ENCODE results near the gene SSTR1.

SSTR1 gene

GRCh38 chr14:38202444-38203191, 5.1 kb upstream of the SSTR1 start:
- no peaks in the 10 kb centered on the region for H3K36me3 ChIP-seq (ENCODE audit: control insufficient read depth in 1 of 2, insufficient read depth in 2 of 2, low read length in 2 of 2)
- no peaks in the 10 kb centered on the region for H3K27me3 ChIP-seq (ENCODE audit: control insufficient read depth in 1 of 2, insufficient read depth in 2 of 2, low read length in 2 of 2)
- no peaks in the 10 kb centered on the region for H3K9me3 ChIP-seq (ENCODE audit: control insufficient read depth in 1 of 2, low read length in 2 of 2)
- H3K4me1 ChIP-seq (ENCODE audit: control insufficient read depth in 1 of 2, insufficient read depth in 2 of 2, low read length in 2 of 2) = peaks cover 9 to 23% of the 10 kb centered on the region in 2 donors
- no peak overlapping the region for H3K27ac ChIP-seq (ENCODE audit: low read depth, low read length)
- H3K4me3 ChIP-seq (ENCODE audit: low read depth in 1 of 2, low read length in 2 of 2) = no peak overlapping the region
- H3K9ac ChIP-seq (ENCODE audit: low read depth in 1 of 2, low read length in 2 of 2) = no peak overlapping the region

DNA sequence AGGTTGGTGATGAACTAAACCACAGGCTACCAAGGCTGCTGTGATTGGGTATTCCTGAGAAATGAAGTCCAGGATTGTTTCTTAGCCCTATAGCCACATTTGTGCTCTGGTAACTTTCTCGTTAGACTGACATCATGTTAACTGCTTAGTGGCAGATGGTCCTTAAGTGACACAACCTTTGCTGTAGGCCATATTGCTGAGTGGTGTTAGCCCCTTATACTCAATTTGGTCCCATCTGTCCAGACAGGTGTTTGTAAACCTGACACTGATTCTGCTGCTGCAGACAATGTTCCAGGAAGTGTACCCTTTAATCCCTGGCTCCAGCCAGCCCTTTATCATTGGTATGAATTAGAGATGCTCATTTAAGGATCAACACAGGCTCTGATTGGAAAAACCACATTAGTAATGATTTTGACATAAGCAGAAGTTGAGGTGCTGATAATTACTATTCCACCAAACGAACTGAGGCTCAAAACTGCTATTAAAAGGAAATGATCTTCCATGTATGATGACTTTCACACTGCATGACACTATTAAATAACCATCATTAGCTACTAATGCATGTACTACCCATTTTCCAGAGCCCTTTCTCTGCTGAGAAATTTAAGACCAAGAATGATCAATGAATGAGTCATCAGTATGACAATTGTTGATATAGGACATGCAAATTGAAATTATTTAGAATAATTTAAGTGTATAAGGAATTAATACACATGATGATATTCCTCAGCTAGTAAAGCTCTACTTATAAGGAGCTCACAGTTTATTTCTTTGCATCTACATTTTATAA, 3.6 kb upstream of the SSTR1 start:
- Histone ChIP-seq H3K9ac (ENCODE audit: low read depth in 1 of 2, low read length in 2 of 2) (no peak overlapping the region), H3K9me3 (ENCODE audit: control insufficient read depth in 1 of 2, low read length in 2 of 2) (no peaks in the 10 kb centered on the region), H3K4me1 (ENCODE audit: control insufficient read depth in 1 of 2, insufficient read depth in 2 of 2, low read length in 2 of 2) (peaks cover 6 to 28% of the 10 kb centered on the region in 2 donors), H3K27me3 (ENCODE audit: control insufficient read depth in 1 of 2, insufficient read depth in 2 of 2, low read length in 2 of 2) (peaks cover 0 to 4% of the 10 kb centered on the region in 2 donors), H3K4me3 (ENCODE audit: low read depth in 1 of 2, low read length in 2 of 2) (no peak overlapping the region), H3K36me3 (ENCODE audit: control insufficient read depth in 1 of 2, insufficient read depth in 2 of 2, low read length in 2 of 2) (no peaks in the 10 kb centered on the region), H3K27ac (ENCODE audit: low read depth, low read length) (no peak overlapping the region)

GRCh38 chr14:38204719-38205115, 3.0 kb upstream of the SSTR1 start:
- Histone ChIP-seq H3K27ac (ENCODE audit: low read depth, low read length) (no peak overlapping the region), H3K9ac (ENCODE audit: low read depth in 1 of 2, low read length in 2 of 2) (no peak overlapping the region), H3K27me3 (ENCODE audit: control insufficient read depth in 1 of 2, insufficient read depth in 2 of 2, low read length in 2 of 2) (peaks cover 0 to 4% of the 10 kb centered on the region in 2 donors), H3K36me3 (ENCODE audit: control insufficient read depth in 1 of 2, insufficient read depth in 2 of 2, low read length in 2 of 2) (no peaks in the 10 kb centered on the region), H3K4me1 (ENCODE audit: control insufficient read depth in 1 of 2, insufficient read depth in 2 of 2, low read length in 2 of 2) (peaks cover 10 to 28% of the 10 kb centered on the region in 2 donors), H3K9me3 (ENCODE audit: control insufficient read depth in 1 of 2, low read length in 2 of 2) (no peaks in the 10 kb centered on the region), H3K4me3 (ENCODE audit: low read depth in 1 of 2, low read length in 2 of 2) (no peak overlapping the region)

- Histone ChIP-seq H3K9ac (ENCODE audit: low read depth in 1 of 2, low read length in 2 of 2) (no peak overlapping the region), H3K27ac (ENCODE audit: low read depth, low read length) (no peak overlapping the region), H3K9me3 (ENCODE audit: control insufficient read depth in 1 of 2, low read length in 2 of 2) (no peaks in the 10 kb centered on the region), H3K4me3 (ENCODE audit: low read depth in 1 of 2, low read length in 2 of 2) (no peak overlapping the region), H3K27me3 (ENCODE audit: control insufficient read depth in 1 of 2, insufficient read depth in 2 of 2, low read length in 2 of 2) (peaks cover 0 to 4% of the 10 kb centered on the region in 2 donors), H3K4me1 (ENCODE audit: control insufficient read depth in 1 of 2, insufficient read depth in 2 of 2, low read length in 2 of 2) (peaks cover 16 to 26% of the 10 kb centered on the region in 2 donors), H3K36me3 (ENCODE audit: control insufficient read depth in 1 of 2, insufficient read depth in 2 of 2, low read length in 2 of 2) (no peaks in the 10 kb centered on the region)
Observed at GRCh38 chr14:38205119-38205813, 2.4 kb upstream of the SSTR1 start.

GRCh38 chr14:38205949-38206665, 1.6 kb upstream of the SSTR1 start:
- Histone ChIP-seq H3K9me3 (ENCODE audit: control insufficient read depth in 1 of 2, low read length in 2 of 2) (no peaks in the 10 kb centered on the region), H3K27ac (ENCODE audit: low read depth, low read length) (no peak overlapping the region), H3K9ac (ENCODE audit: low read depth in 1 of 2, low read length in 2 of 2) (no peak overlapping the region), H3K4me3 (ENCODE audit: low read depth in 1 of 2, low read length in 2 of 2) (no peak overlapping the region), H3K36me3 (ENCODE audit: control insufficient read depth in 1 of 2, insufficient read depth in 2 of 2, low read length in 2 of 2) (no peaks in the 10 kb centered on the region), H3K27me3 (ENCODE audit: control insufficient read depth in 1 of 2, insufficient read depth in 2 of 2, low read length in 2 of 2) (peaks cover 0 to 4% of the 10 kb centered on the region in 2 donors), H3K4me1 (ENCODE audit: control insufficient read depth in 1 of 2, insufficient read depth in 2 of 2, low read length in 2 of 2) (peaks cover 16 to 20% of the 10 kb centered on the region in 2 donors)

DNA sequence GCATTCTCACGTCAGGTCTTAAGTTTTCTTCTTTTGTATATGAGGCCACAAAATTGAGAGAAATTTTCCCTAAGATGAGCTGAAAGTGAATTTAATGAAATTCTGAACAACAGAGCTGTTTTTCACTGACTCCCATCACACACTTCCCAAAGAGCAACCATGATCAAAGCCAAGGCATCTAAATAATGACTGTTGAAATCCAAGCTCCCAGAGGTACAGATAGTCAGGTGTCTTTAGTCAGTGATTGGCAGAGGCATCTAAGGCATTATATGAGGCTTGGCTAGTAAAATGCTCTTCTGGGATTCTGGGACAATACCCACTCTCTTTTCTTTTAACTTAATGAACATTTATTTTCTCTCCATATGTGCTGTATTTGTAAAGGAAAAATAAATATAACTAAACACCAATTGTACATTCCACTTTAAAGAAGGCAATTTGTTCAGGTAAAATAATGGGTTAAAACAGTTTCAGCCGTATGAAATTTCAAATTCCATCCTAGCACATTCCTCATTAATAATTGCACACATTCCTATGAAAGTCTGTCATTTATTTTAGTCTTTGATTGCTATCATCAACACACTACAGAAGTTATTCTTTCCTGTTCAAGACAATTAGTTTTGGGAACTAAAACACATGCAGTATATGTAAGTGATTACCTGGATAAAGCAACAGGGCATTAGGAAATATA, 871 bp upstream of the SSTR1 start:
- H3K36me3 ChIP-seq (ENCODE audit: control insufficient read depth in 1 of 2, insufficient read depth in 2 of 2, low read length in 2 of 2) = no peaks in the 10 kb centered on the region
- H3K9ac ChIP-seq (ENCODE audit: low read depth in 1 of 2, low read length in 2 of 2) = peak overlapping the region; percentile 82 to 87
- peak overlapping the region; percentile 69 to 85 for H3K4me3 ChIP-seq (ENCODE audit: low read depth in 1 of 2, low read length in 2 of 2)
- no peak overlapping the region for H3K27ac ChIP-seq (ENCODE audit: low read depth, low read length)
- peaks cover 0 to 4% of the 10 kb centered on the region in 2 donors for H3K27me3 ChIP-seq (ENCODE audit: control insufficient read depth in 1 of 2, insufficient read depth in 2 of 2, low read length in 2 of 2)
- peaks cover 10 to 12% of the 10 kb centered on the region in 2 donors for H3K4me1 ChIP-seq (ENCODE audit: control insufficient read depth in 1 of 2, insufficient read depth in 2 of 2, low read length in 2 of 2)
- H3K9me3 ChIP-seq (ENCODE audit: control insufficient read depth in 1 of 2, low read length in 2 of 2) = no peaks in the 10 kb centered on the region

GRCh38 chr14:38207377-38207735, 348 bp upstream of the SSTR1 start:
- Histone ChIP-seq H3K27me3 (ENCODE audit: control insufficient read depth in 1 of 2, insufficient read depth in 2 of 2, low read length in 2 of 2) (peaks cover 0 to 4% of the 10 kb centered on the region in 2 donors), H3K27ac (ENCODE audit: low read depth, low read length) (peak overlapping the region; percentile 87)

DNA sequence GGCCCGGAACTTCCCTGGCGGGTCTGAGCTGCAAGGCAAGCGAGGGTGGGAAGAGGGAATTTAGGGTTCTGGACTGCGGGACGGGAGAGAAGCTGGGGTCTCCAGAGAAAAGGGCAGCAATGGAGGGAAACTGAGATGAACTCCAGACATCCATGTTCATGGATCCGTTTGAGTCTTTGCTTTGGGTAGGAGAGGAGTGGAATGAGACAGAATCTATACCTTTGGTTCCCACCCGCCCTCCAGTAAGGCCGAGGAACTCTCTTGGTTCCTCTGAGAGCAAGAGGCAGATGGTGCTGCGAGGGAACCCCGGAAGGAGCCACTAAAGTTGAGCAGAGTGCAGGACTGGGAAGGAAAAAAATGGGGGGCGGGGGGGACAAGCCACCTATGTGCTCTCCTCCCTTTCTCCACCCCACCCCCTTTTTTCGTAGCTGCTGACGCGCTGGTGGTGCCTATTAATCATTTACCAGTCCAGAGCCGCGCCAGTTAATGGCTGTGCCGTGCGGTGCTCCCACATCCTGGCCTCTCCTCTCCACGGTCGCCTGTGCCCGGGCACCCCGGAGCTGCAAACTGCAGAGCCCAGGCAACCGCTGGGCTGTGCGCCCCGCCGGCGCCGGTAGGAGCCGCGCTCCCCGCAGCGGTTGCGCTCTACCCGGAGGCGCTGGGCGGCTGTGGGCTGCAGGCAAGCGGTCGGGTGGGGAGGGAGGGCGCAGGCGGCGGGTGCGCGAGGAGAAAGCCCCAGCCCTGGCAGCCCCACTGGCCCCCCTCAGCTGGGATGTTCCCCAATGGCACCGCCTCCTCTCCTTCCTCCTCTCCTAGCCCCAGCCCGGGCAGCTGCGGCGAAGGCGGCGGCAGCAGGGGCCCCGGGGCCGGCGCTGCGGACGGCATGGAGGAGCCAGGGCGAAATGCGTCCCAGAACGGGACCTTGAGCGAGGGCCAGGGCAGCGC, 1.2 kb downstream of the SSTR1 start:
- Histone ChIP-seq H3K9ac (ENCODE audit: low read depth in 1 of 2, low read length in 2 of 2) (peak overlapping the region; percentile 85 to 87), H3K36me3 (ENCODE audit: control insufficient read depth in 1 of 2, insufficient read depth in 2 of 2, low read length in 2 of 2) (no peaks in the 10 kb centered on the region), H3K4me3 (ENCODE audit: low read depth in 1 of 2, low read length in 2 of 2) (peak overlapping the region; percentile 69 to 85), H3K27ac (ENCODE audit: low read depth, low read length) (peak overlapping the region; percentile 87), H3K27me3 (ENCODE audit: control insufficient read depth in 1 of 2, insufficient read depth in 2 of 2, low read length in 2 of 2) (peaks cover 0 to 4% of the 10 kb centered on the region in 2 donors), H3K9me3 (ENCODE audit: control insufficient read depth in 1 of 2, low read length in 2 of 2) (no peaks in the 10 kb centered on the region), H3K4me1 (ENCODE audit: control insufficient read depth in 1 of 2, insufficient read depth in 2 of 2, low read length in 2 of 2) (peaks cover 12 to 15% of the 10 kb centered on the region in 2 donors)

More at GRCh38 chr14:38207377-38207735, 348 bp upstream of the SSTR1 start:
- Histone ChIP-seq H3K9me3 (ENCODE audit: control insufficient read depth in 1 of 2, low read length in 2 of 2) (no peaks in the 10 kb centered on the region), H3K4me3 (ENCODE audit: low read depth in 1 of 2, low read length in 2 of 2) (peak overlapping the region; percentile 69 to 85), H3K4me1 (ENCODE audit: control insufficient read depth in 1 of 2, insufficient read depth in 2 of 2, low read length in 2 of 2) (peaks cover 12 to 14% of the 10 kb centered on the region in 2 donors), H3K9ac (ENCODE audit: low read depth in 1 of 2, low read length in 2 of 2) (peak overlapping the region; percentile 82 to 87), H3K36me3 (ENCODE audit: control insufficient read depth in 1 of 2, insufficient read depth in 2 of 2, low read length in 2 of 2) (no peaks in the 10 kb centered on the region)

Data from duodenal mucosa (tissue), 2 donors.